ENCODE data around the gene WDR83. TPM values are rescaled to one million over a fixed set of nuclear protein-coding genes. Genes with fewer than 3 reads are reported as not detected.

Gene WDR83
- total and polyA plus RNA-seq, 4 donors, result 7.9 to 15.8 (median 11.8) TPM

GRCh38 chr19:12692960-12693359 is 26.4 kb downstream of the WDR83 start:
- Histone ChIP-seq H3K9me3 (ENCODE audit: control insufficient read depth in 4 of 4, insufficient read depth in 3 of 4, low read length in 3 of 4) (no peaks in the 10 kb centered on the region), H3K9ac (ENCODE audit: insufficient read depth in 1 of 2, low read length in 2 of 2) (no peak overlapping the region), H3K27ac (ENCODE audit: low read depth in 1 of 2, low read length in 1 of 2) (no peak overlapping the region), H3K27me3 (ENCODE audit: control insufficient read depth in 3 of 3, insufficient read depth in 3 of 3, low read length in 2 of 3) (no peaks in the 10 kb centered on the region), H3K4me3 (no peak overlapping the region), H3K36me3 (ENCODE audit: control insufficient read depth in 4 of 4, insufficient read depth in 4 of 4, low read length in 4 of 4) (peaks cover 0 to 8% (median 1%) of the 10 kb centered on the region in 4 donors), H3K4me1 (ENCODE audit: control insufficient read depth in 5 of 5, insufficient read depth in 5 of 5, low read length in 5 of 5) (peaks cover 0 to 9% (median 3%) of the 10 kb centered on the region in 5 donors)
- WGBS, 2 donors, result 88% methylated on average over 5 of the region's 5 CpGs
- DNase-seq, result no peak
- ATAC-seq (ENCODE audit: insufficient read depth, low FRiP score), result no peak
- no peak for TF ChIP-seq CTCF (IDR thresholded peaks at IDR 0.05; ENCODE audit: control extremely low read depth, extremely low read depth)

GRCh38 chr19:12694641-12695040 is 28.0 kb downstream of the WDR83 start:
- no peaks in the 10 kb centered on the region for H3K27me3 ChIP-seq (ENCODE audit: control insufficient read depth in 3 of 3, insufficient read depth in 3 of 3, low read length in 2 of 3)
- no peak overlapping the region for H3K9ac ChIP-seq (ENCODE audit: insufficient read depth in 1 of 2, low read length in 2 of 2)
- no peak for TF ChIP-seq CTCF (IDR thresholded peaks at IDR 0.05; ENCODE audit: control extremely low read depth, extremely low read depth)
- ATAC-seq (ENCODE audit: insufficient read depth, low FRiP score) (no peak), DNase-seq (no peak)
- peaks cover 0 to 9% (median 3%) of the 10 kb centered on the region in 5 donors for H3K4me1 ChIP-seq (ENCODE audit: control insufficient read depth in 5 of 5, insufficient read depth in 5 of 5, low read length in 5 of 5)
- 90 to 94% methylated on average over 16 of the region's 16 CpGs for WGBS, 2 donors
- no peak overlapping the region for H3K4me3 ChIP-seq
- peaks cover 0 to 8% (median 3%) of the 10 kb centered on the region in 4 donors for H3K36me3 ChIP-seq (ENCODE audit: control insufficient read depth in 4 of 4, insufficient read depth in 4 of 4, low read length in 4 of 4)
- H3K9me3 ChIP-seq (ENCODE audit: control insufficient read depth in 4 of 4, insufficient read depth in 3 of 4, low read length in 3 of 4), result no peaks in the 10 kb centered on the region
- no peak overlapping the region for H3K27ac ChIP-seq (ENCODE audit: low read depth in 1 of 2, low read length in 1 of 2)

GRCh38 chr19:12695096-12695495 is 28.5 kb downstream of the WDR83 start:
- H3K27me3 ChIP-seq (ENCODE audit: control insufficient read depth in 3 of 3, insufficient read depth in 3 of 3, low read length in 2 of 3), result no peaks in the 10 kb centered on the region
- H3K4me1 ChIP-seq (ENCODE audit: control insufficient read depth in 5 of 5, insufficient read depth in 5 of 5, low read length in 5 of 5), result peaks cover 0 to 9% (median 3%) of the 10 kb centered on the region in 5 donors
- no peak overlapping the region for H3K27ac ChIP-seq (ENCODE audit: low read depth in 1 of 2, low read length in 1 of 2)
- WGBS, 2 donors, result 74 to 83% methylated on average over 2 of the region's 2 CpGs
- DNase-seq (no peak), ATAC-seq (ENCODE audit: insufficient read depth, low FRiP score) (no peak)
- no peaks in the 10 kb centered on the region for H3K9me3 ChIP-seq (ENCODE audit: control insufficient read depth in 4 of 4, insufficient read depth in 3 of 4, low read length in 3 of 4)
- H3K4me3 ChIP-seq, result no peak overlapping the region
- peaks cover 0 to 10% (median 3%) of the 10 kb centered on the region in 4 donors for H3K36me3 ChIP-seq (ENCODE audit: control insufficient read depth in 4 of 4, insufficient read depth in 4 of 4, low read length in 4 of 4)
- TF ChIP-seq CTCF (IDR thresholded peaks at IDR 0.05; ENCODE audit: control extremely low read depth, extremely low read depth), result no peak
- H3K9ac ChIP-seq (ENCODE audit: insufficient read depth in 1 of 2, low read length in 2 of 2), result no peak overlapping the region

- no peak overlapping the region for H3K4me3 ChIP-seq
- H3K27ac ChIP-seq (ENCODE audit: low read depth in 1 of 2, low read length in 1 of 2), result no peak overlapping the region
- peaks cover 0 to 9% (median 3%) of the 10 kb centered on the region in 5 donors for H3K4me1 ChIP-seq (ENCODE audit: control insufficient read depth in 5 of 5, insufficient read depth in 5 of 5, low read length in 5 of 5)
- TF ChIP-seq CTCF (IDR thresholded peaks at IDR 0.05; ENCODE audit: control extremely low read depth, extremely low read depth), result no peak
- DNase-seq (no peak), ATAC-seq (ENCODE audit: insufficient read depth, low FRiP score) (no peak)
- 87 to 93% methylated on average over 1 of the region's 1 CpG for WGBS, 2 donors
- no peaks in the 10 kb centered on the region for H3K27me3 ChIP-seq (ENCODE audit: control insufficient read depth in 3 of 3, insufficient read depth in 3 of 3, low read length in 2 of 3)
- no peak overlapping the region for H3K9ac ChIP-seq (ENCODE audit: insufficient read depth in 1 of 2, low read length in 2 of 2)
- H3K36me3 ChIP-seq (ENCODE audit: control insufficient read depth in 4 of 4, insufficient read depth in 4 of 4, low read length in 4 of 4), result peaks cover 0 to 12% (median 5%) of the 10 kb centered on the region in 4 donors
- no peaks in the 10 kb centered on the region for H3K9me3 ChIP-seq (ENCODE audit: control insufficient read depth in 4 of 4, insufficient read depth in 3 of 4, low read length in 3 of 4)
Measured at GRCh38 chr19:12695514-12695913, 28.9 kb downstream of the WDR83 start.
